Measurements from ENCODE around the gene FCRL1. TPM values are rescaled to one million over a fixed set of nuclear protein-coding genes. Genes with fewer than 3 reads are reported as not detected.

Gene FCRL1
- total and polyA plus RNA-seq, 2 of the 8 experiments (the other 6 are each of a cell fraction or from before 2014, with no cell fraction given) = not detected

- no peak for TF ChIP-seq TAF1 (IDR thresholded peaks at IDR 0.05; ENCODE audit: low read depth, low read length)
These were observed 32.6 kb upstream of the FCRL1 start (continued) for GRCh38 chr1:157852476-157852875.

Measured in H1 (cell line).